ENCODE measurements around the gene SPG21. TPM values are rescaled to one million over a fixed set of nuclear protein-coding genes. Genes with fewer than 3 reads are reported as not detected.
A peak's percentile ranks its signal among the peaks of the same experiment; 100 is the strongest.
"Not testable (repeated sequence)": the region's sequence is repeated elsewhere in the genome, so short reads cannot be mapped to it uniquely, and the experiment has no call there.

SPG21 gene
- total and polyA plus RNA-seq, 12 donors, result 51.1 to 121 (median 91.5) TPM

DNA sequence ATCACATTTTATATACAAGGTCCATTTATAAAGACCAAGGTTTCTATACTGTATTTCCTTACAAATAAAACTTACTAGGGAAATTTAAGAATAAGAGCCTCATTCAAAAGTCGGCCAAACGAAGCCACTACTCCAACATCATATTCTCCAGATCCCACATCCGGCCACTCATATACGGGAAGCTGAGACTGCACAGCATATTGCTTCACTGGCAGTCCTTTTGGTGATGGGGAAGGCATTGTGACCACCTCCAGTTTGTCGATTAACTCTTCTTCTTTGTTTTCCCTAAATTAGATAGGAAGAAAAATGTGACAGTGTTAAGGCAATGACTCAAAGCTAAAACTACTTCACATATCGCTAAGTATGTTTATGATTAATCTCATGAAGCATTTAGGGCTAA lies 37.0 kb upstream of the SPG21 start:
- no peak for DNase-seq
- TF ChIP-seq POLR2A (IDR thresholded peaks at IDR 0.05), result no peak
- TF ChIP-seq, protein P1, sequence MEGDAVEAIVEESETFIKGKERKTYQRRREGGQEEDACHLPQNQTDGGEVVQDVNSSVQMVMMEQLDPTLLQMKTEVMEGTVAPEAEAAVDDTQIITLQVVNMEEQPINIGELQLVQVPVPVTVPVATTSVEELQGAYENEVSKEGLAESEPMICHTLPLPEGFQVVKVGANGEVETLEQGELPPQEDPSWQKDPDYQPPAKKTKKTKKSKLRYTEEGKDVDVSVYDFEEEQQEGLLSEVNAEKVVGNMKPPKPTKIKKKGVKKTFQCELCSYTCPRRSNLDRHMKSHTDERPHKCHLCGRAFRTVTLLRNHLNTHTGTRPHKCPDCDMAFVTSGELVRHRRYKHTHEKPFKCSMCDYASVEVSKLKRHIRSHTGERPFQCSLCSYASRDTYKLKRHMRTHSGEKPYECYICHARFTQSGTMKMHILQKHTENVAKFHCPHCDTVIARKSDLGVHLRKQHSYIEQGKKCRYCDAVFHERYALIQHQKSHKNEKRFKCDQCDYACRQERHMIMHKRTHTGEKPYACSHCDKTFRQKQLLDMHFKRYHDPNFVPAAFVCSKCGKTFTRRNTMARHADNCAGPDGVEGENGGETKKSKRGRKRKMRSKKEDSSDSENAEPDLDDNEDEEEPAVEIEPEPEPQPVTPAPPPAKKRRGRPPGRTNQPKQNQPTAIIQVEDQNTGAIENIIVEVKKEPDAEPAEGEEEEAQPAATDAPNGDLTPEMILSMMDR (IDR thresholded peaks at IDR 0.05), result no peak
- Histone ChIP-seq H3K27ac (no peak overlapping the region), H3K27me3 (no peaks in the 10 kb centered on the region), H3K9me3 (replicated peaks in 1 of 3) (no peaks in the 10 kb centered on the region), H3K4me3 (no peak overlapping the region), H3K4me1 (replicated peaks in 1 of 2) (peaks cover 7 to 12% of the 10 kb centered on the region in 2 donors), H3K36me3 (replicated peaks in 1 of 2) (peaks cover 0 to 20% of the 10 kb centered on the region in 2 donors)
- intact Hi-C loops (cut with DNase I), result no loop called here
- 84 to 94% (median 90%) methylated on average over 6 of the region's 6 CpGs for WGBS, 4 donors

DNA sequence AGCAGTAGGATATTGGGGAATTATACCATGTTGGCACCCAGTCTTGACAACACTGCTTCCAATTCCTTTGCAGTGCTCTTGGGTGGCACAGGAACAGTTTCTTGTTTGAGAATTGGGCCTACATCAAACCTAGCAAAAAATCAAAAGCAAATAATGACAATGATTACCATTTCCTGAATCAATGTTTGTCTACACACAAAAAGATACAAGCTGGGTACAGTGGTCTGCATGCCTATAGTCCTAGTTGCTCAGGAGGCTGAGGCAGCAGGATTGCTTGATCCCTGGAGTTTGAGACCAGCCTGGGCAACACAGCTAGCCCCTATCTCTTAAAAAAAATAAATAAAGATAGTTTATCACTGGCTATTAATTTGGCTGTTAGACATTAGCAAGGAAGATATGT lies 31.8 kb upstream of the SPG21 start:
- TF ChIP-seq POLR2A (IDR thresholded peaks at IDR 0.05), result no peak
- TF ChIP-seq, protein P1 (IDR thresholded peaks at IDR 0.05), result no peak
- intact Hi-C loops (cut with DNase I), result no loop called here
- no peak overlapping the region for H3K4me3 ChIP-seq
- no peak overlapping the region for H3K27ac ChIP-seq
- H3K27me3 ChIP-seq, result no peaks in the 10 kb centered on the region
- DNase-seq, result no peak
- H3K4me1 ChIP-seq (replicated peaks in 1 of 2), result no peaks in the 10 kb centered on the region
- no peaks in the 10 kb centered on the region for H3K9me3 ChIP-seq (replicated peaks in 1 of 3)
- peaks cover 0 to 49% of the 10 kb centered on the region in 2 donors for H3K36me3 ChIP-seq (replicated peaks in 1 of 2)

DNA sequence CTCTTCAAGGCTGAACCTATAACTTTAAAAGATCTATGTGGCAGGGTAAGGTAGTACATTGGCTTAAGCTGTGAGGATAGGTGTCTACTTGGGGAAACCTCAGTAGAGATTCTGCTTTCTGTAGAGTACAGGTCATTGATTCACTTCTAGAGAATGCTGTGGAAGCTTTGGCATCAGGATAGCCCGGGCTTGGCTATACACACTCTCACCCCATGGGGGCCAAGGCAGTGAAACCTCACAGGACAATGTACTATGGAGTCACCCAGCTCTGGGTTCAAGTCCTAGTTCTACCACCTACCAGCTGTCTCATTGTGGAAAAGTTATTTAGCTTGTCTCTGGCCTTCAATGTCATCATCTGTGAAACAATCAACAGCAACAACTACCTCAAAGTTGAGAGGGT lies 30.7 kb upstream of the SPG21 start:
- 83 to 100% (median 87%) methylated on average over 1 of the region's 1 CpG for WGBS, 4 donors
- no peak for DNase-seq
- H3K27ac ChIP-seq, result no peak overlapping the region
- H3K4me1 ChIP-seq (replicated peaks in 1 of 2), result no peaks in the 10 kb centered on the region
- peaks cover 0 to 48% of the 10 kb centered on the region in 2 donors for H3K36me3 ChIP-seq (replicated peaks in 1 of 2)
- intact Hi-C loops (cut with DNase I), result no loop called here
- H3K9me3 ChIP-seq (replicated peaks in 1 of 3), result no peaks in the 10 kb centered on the region
- TF ChIP-seq, protein P1 (IDR thresholded peaks at IDR 0.05), result no peak
- TF ChIP-seq POLR2A (IDR thresholded peaks at IDR 0.05), result no peak
- no peaks in the 10 kb centered on the region for H3K27me3 ChIP-seq
- H3K4me3 ChIP-seq, result no peak overlapping the region

DNA sequence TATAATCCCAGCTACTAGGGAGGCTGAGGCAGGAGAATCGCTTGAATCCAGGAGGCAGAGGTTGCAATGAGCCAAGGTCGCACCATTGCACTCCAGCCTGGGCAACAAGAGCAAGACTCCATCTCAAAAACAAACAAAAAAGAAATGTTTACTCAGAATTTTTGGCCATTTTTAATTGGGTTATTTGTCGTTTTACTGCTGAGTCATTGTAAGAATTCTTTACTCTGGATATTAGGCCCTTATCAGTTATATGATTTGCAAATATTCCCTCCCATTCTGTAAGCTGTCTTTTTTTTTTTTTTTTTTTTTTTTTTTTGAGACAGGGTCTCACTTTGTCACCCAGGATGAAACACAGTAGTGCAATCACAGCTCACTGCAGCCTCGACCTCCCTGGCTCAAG lies 21.5 kb upstream of the SPG21 start:
- 67 to 91% (median 84%) methylated on average over 4 of the region's 4 CpGs for WGBS, 4 donors
- H3K4me1 ChIP-seq (replicated peaks in 1 of 2); H3K4me3 ChIP-seq; intact Hi-C loops (cut with DNase I); H3K9me3 ChIP-seq (replicated peaks in 1 of 3); DNase-seq; H3K27ac ChIP-seq; H3K27me3 ChIP-seq: not testable (repeated sequence)
- H3K36me3 ChIP-seq (replicated peaks in 1 of 2), result peaks cover 0 to 22% of the 10 kb centered on the region in 2 donors

DNA sequence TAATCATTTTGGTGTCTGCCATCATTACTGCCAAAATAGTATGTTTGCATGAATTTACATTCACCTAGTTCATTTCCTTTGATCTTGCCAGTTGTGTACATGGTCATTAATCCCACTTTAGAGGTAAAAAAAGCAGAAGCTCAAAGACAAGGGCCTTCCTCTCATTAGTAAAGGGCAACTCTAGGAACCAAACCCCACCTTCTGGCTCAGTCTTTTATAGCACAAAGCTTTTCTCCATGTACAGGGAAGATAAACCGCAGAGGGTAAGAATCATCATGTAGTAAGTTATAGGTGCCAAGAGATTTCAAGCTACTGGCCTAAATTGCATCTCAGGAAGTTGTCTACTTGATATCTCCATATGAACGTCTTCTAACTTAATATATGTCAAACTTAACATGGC lies 19.3 kb upstream of the SPG21 start:
- H3K36me3 ChIP-seq (replicated peaks in 1 of 2), result peaks cover 0 to 7% of the 10 kb centered on the region in 2 donors
- no peaks in the 10 kb centered on the region for H3K9me3 ChIP-seq (replicated peaks in 1 of 3)
- TF ChIP-seq, protein P1 (IDR thresholded peaks at IDR 0.05), result peak in 1 of 6 experiments; percentile 8
- TF ChIP-seq POLR2A (IDR thresholded peaks at IDR 0.05), result no peak
- intact Hi-C loops (cut with DNase I), result no loop called here
- no peak overlapping the region for H3K27ac ChIP-seq
- H3K4me3 ChIP-seq, result no peak overlapping the region
- 59 to 76% (median 69%) methylated on average over 2 of the region's 2 CpGs for WGBS, 4 donors
- no peak for DNase-seq
- H3K27me3 ChIP-seq, result no peaks in the 10 kb centered on the region
- H3K4me1 ChIP-seq (replicated peaks in 1 of 2), result no peaks in the 10 kb centered on the region
